H9 (cell line): Measurements from ENCODE around the gene MXI1. TPM values are rescaled to one million over a fixed set of nuclear protein-coding genes. Genes with fewer than 3 reads are reported as not detected.

Experiments
- DNase-seq: peaks from one replicate; pipeline ENCODE4 v3.0.0-alpha.2; 2017
- H2AFZ ChIP-seq: one replicate; pipeline ENCODE4 v1.6.1; 2013; ENCODE audit warnings: mild to moderate bottlenecking, low read length, control low read depth, moderate library complexity
- H2AK5ac ChIP-seq: 2 replicates; pipeline ENCODE4 v1.6.1; 2013; ENCODE audit warnings: low read length, control low read depth, mixed read lengths; ENCODE audit not compliant: insufficient read length
- H2BK120ac ChIP-seq: one replicate; pipeline ENCODE4 v1.6.1; 2013; ENCODE audit warnings: low read depth, mild to moderate bottlenecking, low read length, control low read depth, inconsistent platforms; ENCODE audit not compliant: poor library complexity, severe bottlenecking
- H2BK12ac ChIP-seq: 2 replicates; pipeline ENCODE4 v1.6.1; 2013; ENCODE audit warnings: low read length, control low read depth, mixed read lengths, low read depth; ENCODE audit not compliant: insufficient read length
- H2BK15ac ChIP-seq: 2 replicates; pipeline ENCODE4 v1.6.1; 2013; ENCODE audit warnings: low read depth, low read length, control low read depth
- H2BK20ac ChIP-seq: one replicate; pipeline ENCODE4 v1.6.1; 2013; ENCODE audit warnings: low read depth, mild to moderate bottlenecking, low read length, control low read depth, inconsistent platforms; ENCODE audit not compliant: poor library complexity, severe bottlenecking
- H2BK5ac ChIP-seq: 2 replicates; pipeline ENCODE4 v1.6.1; 2013; ENCODE audit warnings: low read length, control low read depth, mixed read lengths; ENCODE audit not compliant: insufficient read length
- H3K14ac ChIP-seq: 2 replicates; pipeline ENCODE4 v1.6.1; 2013; ENCODE audit warnings: low read length, control low read depth; ENCODE audit not compliant: insufficient read depth
- H3K18ac ChIP-seq: 2 replicates; pipeline ENCODE4 v1.6.1; 2013; ENCODE audit warnings: low read depth, mild to moderate bottlenecking, mixed read lengths, low read length, control low read depth; ENCODE audit not compliant: insufficient read length
- H3K23ac ChIP-seq: 2 replicates; pipeline ENCODE4 v1.6.1; 2013; ENCODE audit warnings: low read length, control low read depth, mixed read lengths, low read depth; ENCODE audit not compliant: insufficient read length
- H3K23me2 ChIP-seq: 2 replicates; pipeline ENCODE4 v1.6.1; 2013; ENCODE audit warnings: low read depth, mild to moderate bottlenecking, mixed read lengths, low read length, control low read depth; ENCODE audit not compliant: insufficient read length, poor library complexity, severe bottlenecking
- H3K27ac ChIP-seq: 2 replicates; pipeline ENCODE4 v1.5.1; 2013; ENCODE audit warnings: low read length, control low read depth, mixed read lengths, low read depth; ENCODE audit not compliant: insufficient read length
- H3K27me3 ChIP-seq: 2 replicates; pipeline ENCODE4 v1.6.1; 2013; ENCODE audit warnings: low read length, control low read depth, inconsistent platforms; ENCODE audit not compliant: insufficient read depth
- H3K4ac ChIP-seq: 2 replicates; pipeline ENCODE4 v1.6.1; 2013; ENCODE audit warnings: low read depth, mild to moderate bottlenecking, control low read depth, inconsistent platforms, low read length, moderate library complexity
- H3K4me1 ChIP-seq: 2 replicates; pipeline ENCODE4 v1.6.1; 2013; ENCODE audit warnings: low read length, control low read depth, inconsistent platforms; ENCODE audit not compliant: insufficient read depth
- H3K4me2 ChIP-seq: 2 replicates; pipeline ENCODE4 v1.6.1; 2013; ENCODE audit warnings: low read length, control low read depth, mixed read lengths; ENCODE audit not compliant: insufficient read length, insufficient read depth
- H3K56ac ChIP-seq: 2 replicates; pipeline ENCODE4 v1.6.1; 2013; ENCODE audit warnings: low read depth, mild to moderate bottlenecking, mixed read lengths, low read length, control low read depth; ENCODE audit not compliant: insufficient read length
- H3K79me1 ChIP-seq: 2 replicates; pipeline ENCODE4 v1.6.1; 2013; ENCODE audit warnings: low read depth, mild to moderate bottlenecking, moderate library complexity, low read length, control low read depth, inconsistent platforms; ENCODE audit not compliant: insufficient read depth, poor library complexity, severe bottlenecking
- H3K79me2 ChIP-seq: 2 replicates; pipeline ENCODE4 v1.6.1; 2013; ENCODE audit warnings: low read length, control low read depth, inconsistent platforms; ENCODE audit not compliant: insufficient read depth
- H3K9ac ChIP-seq: 2 replicates; pipeline ENCODE4 v1.6.1; 2013; ENCODE audit warnings: low read length, control low read depth, mixed read lengths; ENCODE audit not compliant: insufficient read length; ENCODE audit errors: extremely low read depth
- H3K9me3 ChIP-seq: one replicate; pipeline ENCODE4 v1.6.1; 2013; ENCODE audit warnings: low read depth, low read length, inconsistent platforms; ENCODE audit not compliant: control insufficient read depth
- H3T11ph ChIP-seq: one replicate; pipeline ENCODE4 v1.6.1; 2013; ENCODE audit warnings: mild to moderate bottlenecking, low read length, control low read depth, inconsistent platforms
- H4K20me1 ChIP-seq: one replicate; pipeline ENCODE4 v1.6.1; 2013; ENCODE audit not compliant: control insufficient read depth, insufficient read length, insufficient read depth
- H4K5ac ChIP-seq: 2 replicates; pipeline ENCODE4 v1.6.1; 2013; ENCODE audit warnings: low read depth, mild to moderate bottlenecking, mixed read lengths, low read length, control low read depth; ENCODE audit not compliant: insufficient read length
- H4K8ac ChIP-seq: replicated peaks from 2 replicates; pipeline ENCODE4 v1.6.1; 2013; ENCODE audit warnings: low read length, control low read depth, mixed read lengths, low read depth; ENCODE audit not compliant: insufficient read length
- H4K91ac ChIP-seq: 2 replicates; pipeline ENCODE4 v1.6.1; 2013; ENCODE audit warnings: low read depth, mild to moderate bottlenecking, moderate library complexity, mixed read lengths, low read length, control low read depth; ENCODE audit not compliant: insufficient read length
- H3K27ac Mint-ChIP-seq, 3 experiments: 2 replicates in 2 of 3; 3 replicates in 1 of 3; pipeline ENCODE4 v1.8.0; 2020 to 2021; ENCODE audit warnings: mixed read lengths in 3 of 3, mild to moderate bottlenecking in 1 of 3, moderate library complexity in 1 of 3
- H3K27me3 Mint-ChIP-seq: 2 replicates; pipeline ENCODE4 v1.8.0; 2021; ENCODE audit warnings: low read depth, mild to moderate bottlenecking, moderate library complexity, mixed read lengths
- H3K36me3 Mint-ChIP-seq, 3 experiments: 2 replicates in 2 of 3; 3 replicates in 1 of 3; pipeline ENCODE4 v1.8.0; 2020 to 2021; ENCODE audit warnings: low read depth in 3 of 3, mixed read lengths in 3 of 3; ENCODE audit not compliant: insufficient read depth in 1 of 3
- H3K4me1 Mint-ChIP-seq, 2 experiments: 2 replicates each; pipeline ENCODE4 v1.8.0; 2020; ENCODE audit warnings: mixed read lengths in 2 of 2
- H3K4me3 Mint-ChIP-seq, 2 experiments: 2 replicates in 1 of 2; 3 replicates in 1 of 2; pipeline ENCODE4 v1.8.0; 2020 to 2021; ENCODE audit warnings: mild to moderate bottlenecking in 2 of 2, mixed read lengths in 2 of 2, moderate library complexity in 1 of 2
- H3K9me3 Mint-ChIP-seq, 2 experiments: 2 replicates in 1 of 2; 3 replicates in 1 of 2; pipeline ENCODE4 v1.8.0; 2020; ENCODE audit warnings: mild to moderate bottlenecking in 2 of 2, mixed read lengths in 2 of 2, moderate library complexity in 1 of 2
- WGBS: extraction: QIAGEN DNeasy Blood & Tissue Kit; methylation state at CpG from one replicate; pipeline ENCODE4 v1.1.7; 2013; ENCODE audit warnings: missing lambda C conversion rate, low lambda C conversion rate, mixed read lengths; ENCODE audit not compliant: insufficient read length; ENCODE audit errors: extremely low coverage; 5-methylcytosine and 5-hydroxymethylcytosine counted together
- total RNA-seq: library from RNA; stranded (reverse); gene quantifications from 2 replicates; pipeline ENCODE4 v1.2.1, GENCODE V29; 2021
- TF ChIP-seq, protein P1 (sequence below): fragments of 200-600 bp; sonication (generic); conservative IDR thresholded peaks from 3 replicates; pipeline ENCODE4 v1.8.0; 2021; ENCODE audit warnings: antibody characterized with exemption, mild to moderate bottlenecking

MXI1 gene
- total RNA-seq, 1 experiment from 2014 or later: 5.6 TPM

DNA sequence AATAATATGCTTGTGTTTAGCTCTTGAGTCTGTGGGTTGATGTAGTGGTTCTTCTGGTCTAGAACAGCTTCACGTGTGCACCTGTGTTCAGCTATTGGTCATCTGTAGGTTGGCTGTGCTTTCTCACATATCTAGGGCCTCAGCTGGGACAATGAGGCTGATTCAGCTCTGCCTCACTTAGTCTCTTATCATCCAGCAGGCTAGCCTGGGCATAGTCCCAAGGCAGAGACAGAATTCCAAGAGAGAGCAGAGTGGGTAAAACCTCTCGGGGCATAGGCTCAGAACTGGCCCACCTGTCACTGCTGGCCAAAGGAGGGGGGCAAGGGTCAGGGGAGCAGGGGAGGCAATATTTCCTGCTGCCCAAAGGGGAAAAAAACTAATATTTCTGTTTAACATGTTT, 32.0 kb upstream of the MXI1 start:
- no peaks in the 10 kb centered on the region for H4K20me1 ChIP-seq
- no peak overlapping the region for H3K4me3 Mint-ChIP-seq
- H2AK5ac ChIP-seq: no peak overlapping the region
- H4K5ac ChIP-seq: no peak overlapping the region
- no peak overlapping the region for H3K56ac ChIP-seq
- H4K91ac ChIP-seq: no peak overlapping the region
- no peaks in the 10 kb centered on the region for H3K79me1 ChIP-seq
- H3K14ac ChIP-seq: no peak overlapping the region
- DNase-seq: no peak
- H4K8ac ChIP-seq: no peak overlapping the region
- H3K23ac ChIP-seq: no peak overlapping the region
- no peak overlapping the region for H3K27ac ChIP-seq
- H3K9me3 Mint-ChIP-seq: peaks cover 0 to 12% of the 10 kb centered on the region in 2 experiments; a peak in 2 of 5 replicates
- H2BK20ac ChIP-seq: no peak overlapping the region
- H3K27ac Mint-ChIP-seq: no peak overlapping the region
- no peak overlapping the region for H2AFZ ChIP-seq
- H3K27me3 Mint-ChIP-seq: peaks cover 93% of the 10 kb centered on the region
- H3K79me2 ChIP-seq: no peaks in the 10 kb centered on the region
- H3K4ac ChIP-seq: no peak overlapping the region
- no peak overlapping the region for H2BK15ac ChIP-seq
- no peak overlapping the region for H2BK120ac ChIP-seq
- H2BK5ac ChIP-seq: no peak overlapping the region
- no peak overlapping the region for H3K18ac ChIP-seq
- H3K27me3 ChIP-seq: peaks cover 40% of the 10 kb centered on the region
- H3K4me1 Mint-ChIP-seq: peaks cover 41 to 42% of the 10 kb centered on the region in 2 experiments
- no CpG with 5 or more reads among the region's 2 CpGs for WGBS
- no peak overlapping the region for H3K9ac ChIP-seq
- H3K36me3 Mint-ChIP-seq: peaks cover 0 to 2% (median 0%) of the 10 kb centered on the region in 3 experiments; a peak in 1 of 7 replicates
- no peaks in the 10 kb centered on the region for H3K9me3 ChIP-seq
- no peak overlapping the region for H3K4me2 ChIP-seq
- TF ChIP-seq, protein P1, sequence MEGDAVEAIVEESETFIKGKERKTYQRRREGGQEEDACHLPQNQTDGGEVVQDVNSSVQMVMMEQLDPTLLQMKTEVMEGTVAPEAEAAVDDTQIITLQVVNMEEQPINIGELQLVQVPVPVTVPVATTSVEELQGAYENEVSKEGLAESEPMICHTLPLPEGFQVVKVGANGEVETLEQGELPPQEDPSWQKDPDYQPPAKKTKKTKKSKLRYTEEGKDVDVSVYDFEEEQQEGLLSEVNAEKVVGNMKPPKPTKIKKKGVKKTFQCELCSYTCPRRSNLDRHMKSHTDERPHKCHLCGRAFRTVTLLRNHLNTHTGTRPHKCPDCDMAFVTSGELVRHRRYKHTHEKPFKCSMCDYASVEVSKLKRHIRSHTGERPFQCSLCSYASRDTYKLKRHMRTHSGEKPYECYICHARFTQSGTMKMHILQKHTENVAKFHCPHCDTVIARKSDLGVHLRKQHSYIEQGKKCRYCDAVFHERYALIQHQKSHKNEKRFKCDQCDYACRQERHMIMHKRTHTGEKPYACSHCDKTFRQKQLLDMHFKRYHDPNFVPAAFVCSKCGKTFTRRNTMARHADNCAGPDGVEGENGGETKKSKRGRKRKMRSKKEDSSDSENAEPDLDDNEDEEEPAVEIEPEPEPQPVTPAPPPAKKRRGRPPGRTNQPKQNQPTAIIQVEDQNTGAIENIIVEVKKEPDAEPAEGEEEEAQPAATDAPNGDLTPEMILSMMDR: no peak
- peaks cover 2% of the 10 kb centered on the region; the same call in 1 of the 2 replicates for H3K4me1 ChIP-seq
- H3T11ph ChIP-seq: no peak overlapping the region
- no peak overlapping the region for H2BK12ac ChIP-seq
- no peaks in the 10 kb centered on the region for H3K23me2 ChIP-seq
